GM18519 (cell line): ENCODE results near the gene NAALAD2.
"Not testable (repeated sequence)": the region's sequence is repeated elsewhere in the genome, so short reads cannot be mapped to it uniquely, and the experiment has no call there.

Experiments used
- ATAC-seq: cut with Tn5 transposase; IDR thresholded peaks from one replicate; pipeline ENCODE4 v1.9.1; 2021; ENCODE audit warnings: mild to moderate bottlenecking, moderate library complexity; ENCODE audit not compliant: unreplicated experiment, low FRiP score

The NAALAD2 gene

GRCh38 chr11:90237004-90237403 is 102.5 kb downstream of the NAALAD2 start:
- no peak for ATAC-seq

GRCh38 chr11:90239967-90240636 is 105.6 kb downstream of the NAALAD2 start:
- not testable (repeated sequence) for ATAC-seq

DNA sequence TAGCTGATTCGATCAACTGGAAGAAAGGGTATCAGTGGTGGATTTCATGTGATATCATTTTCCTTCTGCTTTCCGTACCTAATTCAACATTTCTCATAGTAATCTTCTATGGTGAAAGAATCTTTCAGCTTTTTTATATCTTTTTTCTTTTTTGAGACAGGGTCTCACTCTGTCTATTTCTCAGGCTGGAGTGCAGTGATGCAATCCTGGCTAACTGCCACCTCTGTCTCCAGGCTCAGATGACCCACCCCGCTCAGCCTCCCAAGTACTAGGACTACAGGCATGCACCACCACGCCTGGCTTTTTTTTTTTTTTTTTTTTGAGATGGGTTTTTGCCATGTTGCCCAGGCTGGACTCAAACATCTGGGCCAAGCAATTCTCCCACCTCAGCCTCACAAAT is 107.0 kb downstream of the NAALAD2 start:
- ATAC-seq: no peak
